ENCODE measurements around the gene PSAP.

PSAP gene

GRCh38 chr10:71844084-71844483 lies 7.0 kb downstream of the PSAP start:
- no peak for DNase-seq

DNA sequence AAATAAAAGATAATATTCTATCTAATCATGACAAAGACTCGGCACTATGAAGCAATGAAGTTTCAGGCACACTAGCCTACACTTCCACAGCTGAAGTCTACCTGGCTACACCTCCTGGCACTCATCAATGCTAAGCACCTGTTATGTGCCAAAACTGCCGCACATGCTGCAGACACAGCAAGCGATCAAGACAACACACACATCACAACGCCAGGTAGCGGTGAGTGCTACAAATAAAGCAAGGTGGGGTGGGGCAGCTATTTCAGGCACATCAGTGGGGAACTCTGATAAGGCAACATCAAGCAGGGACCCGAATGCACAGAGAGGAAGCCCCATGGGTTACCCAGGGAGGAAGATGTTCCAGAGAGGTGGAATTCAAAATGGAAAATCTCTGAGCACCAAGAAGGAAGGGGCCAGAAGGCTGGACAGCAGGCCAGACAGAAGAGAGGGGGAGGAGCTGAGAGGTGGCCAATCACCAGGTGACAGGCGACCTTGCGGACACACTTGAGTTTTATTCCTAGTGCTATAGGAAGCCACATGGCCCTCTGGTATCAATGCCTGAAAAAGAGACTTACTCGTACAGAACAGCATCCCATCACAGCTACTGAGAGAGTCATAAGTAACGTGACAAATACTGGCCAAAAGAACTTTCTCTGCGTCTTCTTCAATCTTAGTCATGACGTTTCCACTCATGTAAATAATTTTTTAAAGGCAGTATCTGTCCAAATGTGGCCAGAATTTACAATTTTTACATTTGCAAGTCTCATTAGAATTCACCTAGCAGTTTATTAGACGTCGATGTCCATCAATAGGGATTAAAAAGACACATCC lies 8.0 kb downstream of the PSAP start:
- no peak for DNase-seq

GRCh38 chr10:71842422-71842821 lies 8.6 kb downstream of the PSAP start:
- no peak for DNase-seq

GRCh38 chr10:71840958-71841335 lies 10.1 kb downstream of the PSAP start:
- no peak for DNase-seq

- peak; percentile 14 for DNase-seq
These were observed 10.7 kb downstream of the PSAP start for GRCh38 chr10:71840177-71840957.

GRCh38 chr10:71838264-71839211 lies 12.5 kb downstream of the PSAP start:
- no peak for DNase-seq

DNA sequence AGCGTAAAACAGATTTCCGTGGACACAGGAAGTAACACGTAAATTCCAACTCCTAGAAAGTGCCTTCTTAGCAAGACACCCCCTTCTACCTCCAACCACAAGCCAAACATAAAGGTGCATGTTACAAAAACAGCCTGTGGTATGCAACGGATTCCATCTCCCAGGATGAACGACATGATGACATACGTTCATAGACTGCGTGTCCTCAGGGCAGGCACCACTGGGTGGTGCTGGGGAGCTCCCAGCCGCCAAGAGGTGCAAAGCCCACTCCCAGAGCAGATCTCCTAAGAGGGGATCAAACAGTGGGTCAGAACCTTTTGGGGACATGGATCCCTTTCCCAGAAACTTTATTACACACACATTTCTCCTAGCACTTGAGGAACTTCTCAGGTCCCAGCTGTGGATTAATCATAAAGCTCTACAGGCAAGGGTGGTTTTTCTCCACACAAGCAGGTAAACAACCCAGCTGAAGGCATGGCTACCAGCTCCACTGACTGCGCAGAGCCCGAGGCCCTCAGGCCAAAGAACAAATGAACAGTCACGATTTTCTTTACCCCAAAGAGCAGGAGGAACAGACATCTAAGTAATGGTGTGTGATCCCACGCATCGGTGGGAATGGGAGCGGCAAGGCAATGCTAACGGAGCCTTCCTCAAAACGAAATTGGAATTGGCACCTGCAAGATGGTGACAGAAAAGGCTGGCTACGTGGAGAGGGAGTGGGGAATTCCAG lies 13.8 kb downstream of the PSAP start:
- DNase-seq, result no peak

DNA sequence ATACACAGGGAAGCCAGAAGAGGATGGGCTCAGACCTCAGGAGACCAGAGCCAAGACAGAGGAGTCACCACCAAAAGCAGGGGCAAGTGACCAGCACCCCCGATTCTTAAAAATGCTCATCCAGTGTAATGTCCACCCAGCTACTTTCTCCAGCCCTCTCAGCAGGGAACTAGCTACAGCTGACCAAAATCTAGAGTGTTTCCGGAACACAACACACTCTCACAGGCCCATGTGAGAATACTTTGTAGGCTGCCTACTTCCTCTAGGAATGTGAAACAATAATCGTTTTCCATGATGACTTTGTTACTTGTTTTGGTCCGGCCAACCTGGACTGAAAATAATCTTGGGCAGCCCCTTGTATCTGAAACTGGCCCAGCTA lies 14.5 kb downstream of the PSAP start:
- no peak for DNase-seq

DNA sequence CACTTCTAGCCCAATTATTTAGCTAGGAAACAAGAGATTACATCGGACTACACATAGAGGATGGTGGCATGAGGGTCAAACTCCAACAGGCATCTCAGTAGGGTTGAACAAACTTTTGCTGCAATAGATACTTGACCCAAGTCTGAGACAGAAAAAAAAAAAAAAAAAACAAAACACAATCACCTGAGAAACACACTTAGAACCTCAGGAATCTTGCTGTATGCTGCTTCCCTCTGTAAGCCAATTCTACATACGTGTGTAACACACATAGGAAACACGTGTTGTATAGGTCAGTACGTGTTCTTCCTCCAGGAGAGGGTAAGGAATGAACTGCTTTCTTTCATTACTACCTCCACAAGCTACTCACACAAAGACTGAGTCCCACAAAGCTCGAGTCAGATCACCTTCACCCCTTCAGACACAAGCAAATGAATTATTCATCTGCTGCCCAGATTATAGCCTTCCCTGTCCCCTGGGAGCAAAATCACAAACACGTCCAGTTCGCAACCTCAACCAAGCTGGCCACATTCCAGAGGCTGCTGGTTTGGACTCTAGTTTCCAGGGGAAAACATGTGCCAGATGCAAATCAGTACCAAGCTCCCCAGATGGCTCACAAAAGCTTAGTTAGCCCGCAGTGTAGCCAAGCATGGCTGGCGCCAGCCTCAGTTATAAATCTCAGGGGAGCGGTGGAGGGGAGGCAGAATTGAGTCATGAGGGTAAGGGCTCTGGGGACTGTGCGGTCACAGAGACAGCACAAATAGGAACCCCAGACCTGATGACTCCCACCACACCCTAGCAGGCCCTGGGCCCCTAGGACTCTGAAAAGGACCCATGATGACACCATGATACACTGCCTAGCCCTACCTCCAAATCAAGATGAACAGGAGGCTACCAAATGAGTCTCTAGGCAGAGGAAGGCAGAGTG lies 15.1 kb downstream of the PSAP start:
- no peak for DNase-seq

GRCh38 chr10:71834343-71834674 lies 16.7 kb downstream of the PSAP start:
- no peak for DNase-seq

GRCh38 chr10:71833451-71834342 lies 17.4 kb downstream of the PSAP start:
- no peak for DNase-seq

GRCh38 chr10:71832967-71833366 lies 18.1 kb downstream of the PSAP start:
- no peak for DNase-seq

GRCh38 chr10:71831646-71832552 lies 19.2 kb downstream of the PSAP start:
- DNase-seq, result no peak

- no peak for DNase-seq
These were observed 20.3 kb downstream of the PSAP start for GRCh38 chr10:71830726-71831125.

DNA sequence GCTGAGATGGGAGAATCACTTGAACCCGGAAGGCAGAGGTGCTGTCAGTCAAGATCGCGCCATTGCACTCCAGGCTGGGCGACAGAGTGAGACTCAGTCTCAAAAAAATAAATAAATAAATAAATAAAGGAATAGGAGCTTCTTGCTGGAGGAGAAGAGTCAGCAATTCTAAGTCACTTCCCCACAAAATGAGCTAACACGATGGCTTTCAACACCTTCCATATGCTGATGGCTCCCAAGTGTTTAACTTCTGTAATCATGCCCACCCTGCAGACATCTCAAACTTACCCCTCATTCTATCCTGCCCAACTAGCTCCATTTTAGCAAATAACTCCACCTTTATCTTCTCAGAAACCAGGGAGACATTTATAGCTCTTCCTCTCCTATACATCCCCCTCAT lies 21.2 kb downstream of the PSAP start:
- DNase-seq, result no peak

- no peak for DNase-seq
These were observed 21.9 kb downstream of the PSAP start for GRCh38 chr10:71829171-71829570.

DNA sequence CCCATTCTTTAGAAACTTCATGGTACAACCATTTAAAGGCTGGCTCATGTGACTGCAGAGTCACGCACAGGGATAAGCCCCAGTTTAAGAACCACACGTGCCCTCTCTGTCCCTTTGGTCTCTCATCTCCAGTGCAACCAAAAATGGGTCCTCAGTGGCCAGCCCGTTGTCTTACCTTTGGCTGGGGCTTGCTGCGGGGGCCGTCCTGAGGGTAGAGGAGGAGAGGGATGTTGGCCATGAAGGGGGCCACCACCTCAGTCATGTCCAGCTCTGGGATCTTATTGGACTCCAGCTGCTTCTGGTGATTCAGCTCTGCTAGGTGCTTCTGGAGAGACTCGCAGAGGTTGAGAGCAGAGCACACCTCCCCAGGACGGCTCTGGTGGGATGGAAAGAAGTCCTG lies 22.3 kb downstream of the PSAP start:
- no peak for DNase-seq

- no peak for DNase-seq
These were observed 23.2 kb downstream of the PSAP start for GRCh38 chr10:71827852-71828251.

DNA sequence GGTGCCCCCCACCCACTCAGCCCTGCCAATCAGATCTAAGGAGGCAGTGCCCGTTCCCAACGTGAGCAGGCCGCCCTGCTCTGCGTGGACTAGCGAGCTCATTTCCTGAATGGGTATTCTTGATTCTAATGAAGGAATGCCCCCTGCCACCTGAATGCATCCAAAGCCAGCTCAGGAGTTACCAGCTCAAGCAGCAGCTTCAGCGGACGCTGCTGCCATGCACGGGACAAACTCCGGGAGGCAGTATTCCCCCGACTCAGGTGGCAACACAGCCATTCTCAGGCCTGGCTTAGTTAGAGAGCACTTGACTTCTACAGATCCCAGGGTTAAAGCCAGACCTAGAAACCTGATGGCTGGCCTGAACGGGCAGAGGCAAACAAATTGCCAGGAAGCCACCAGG lies 25.8 kb downstream of the PSAP start:
- DNase-seq, result no peak

All from stimulated activated CD4-positive, alpha-beta T cell treated with anti-CD3 and anti-CD28 coated beads, Interleukin-15, amount 100 ng/mL, for 24 hours (primary cell).